Peyer's patch (tissue), 4 donors: ENCODE measurements around the gene LRRC32. TPM values are rescaled to one million over a fixed set of nuclear protein-coding genes. Genes with fewer than 3 reads are reported as not detected.
"Not testable (repeated sequence)": the region's sequence is repeated elsewhere in the genome, so short reads cannot be mapped to it uniquely, and the experiment has no call there.

Experiments
- DNase-seq, 3 donors: peaks; one replicate each; pipeline ENCODE4 v3.0.0-alpha.2; 2017 to 2019
- H3K27ac ChIP-seq, 4 donors: fragments of 200-600 bp; sonication (generic); one replicate each; pipeline ENCODE4 v1.5.1; 2016 to 2019
- H3K27me3 ChIP-seq, 2 donors: fragments of 200-600 bp; sonication (generic); one replicate each; pipeline ENCODE4 v1.5.1; 2019
- H3K36me3 ChIP-seq, 3 donors: fragments of 200-600 bp; sonication (generic); one replicate each; pipeline ENCODE4 v1.5.1; 2016 to 2019
- H3K4me1 ChIP-seq, 4 donors: fragments of 200-600 bp; sonication (generic); one replicate each; pipeline ENCODE4 v1.5.1; 2016 to 2019
- H3K4me3 ChIP-seq, 4 donors: fragments of 200-600 bp; sonication (generic); 1 replicate in 3 of 4; 2 replicates in 1 of 4; pipeline ENCODE4 v1.5.1; 2016 to 2019; ENCODE audit warnings: mild to moderate bottlenecking in 1 of 4
- H3K9me3 ChIP-seq, 4 donors: fragments of 200-600 bp; sonication (generic); one replicate each; pipeline ENCODE4 v1.5.1; 2016 to 2019; ENCODE audit warnings: mild to moderate bottlenecking in 1 of 4
- CTCF ChIP-seq, 6 experiments: fragments of 450-650 bp in 4 of 6; fragments of 200-600 bp in 2 of 6; sonication (generic) in 1 of 6; IDR thresholded peaks; one replicate each; pipeline ENCODE4 v1.5.1; 2017 to 2019; ENCODE audit warnings: antibody characterized with exemption in 6 of 6, mild to moderate bottlenecking in 3 of 6, moderate library complexity in 1 of 6
- POLR2A ChIP-seq, 2 donors: fragments of 450-650 bp; IDR thresholded peaks; one replicate each; pipeline ENCODE4 v1.5.1; 2017; ENCODE audit warnings: antibody characterized with exemption in 2 of 2, mild to moderate bottlenecking in 2 of 2, moderate library complexity in 2 of 2
- total RNA-seq, 4 donors: library from RNA; depleted of rRNA; stranded (reverse); fragments of >200 nt; gene quantifications; one replicate each; pipeline ENCODE4 v1.1.0, GENCODE V29; 2016

LRRC32 gene
- total RNA-seq, 4 donors from 2014 or later = 4.0 to 36.7 (median 23.0) TPM

DNA sequence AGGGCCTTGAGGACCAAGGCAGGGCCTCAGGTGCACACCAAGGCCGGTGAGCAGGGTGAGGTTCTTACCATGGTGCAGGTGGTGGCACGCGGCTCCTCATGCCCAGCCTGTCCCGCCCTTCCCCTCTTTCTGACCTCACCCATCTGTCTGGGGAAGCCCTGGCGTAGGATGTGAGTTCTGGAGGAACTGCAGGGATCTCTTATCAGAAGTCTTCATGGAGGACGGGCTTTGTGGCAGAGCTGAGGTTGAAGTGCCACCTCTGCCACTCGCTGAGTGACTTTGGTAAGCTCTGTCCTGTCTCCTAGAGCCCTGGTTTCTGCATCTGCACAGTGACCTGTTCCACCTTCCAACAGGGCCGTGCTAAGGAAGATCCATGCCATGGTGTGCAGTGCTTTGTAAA, 49.1 kb downstream of the LRRC32 start:
- TF ChIP-seq POLR2A (IDR thresholded peaks at IDR 0.05) = no peak
- TF ChIP-seq CTCF (IDR thresholded peaks at IDR 0.05) = no peak
- peaks cover 0 to 6% (median 0%) of the 10 kb centered on the region in 4 donors for H3K9me3 ChIP-seq
- H3K27me3 ChIP-seq = no peaks in the 10 kb centered on the region
- peaks cover 0 to 3% (median 1%) of the 10 kb centered on the region in 4 donors for H3K4me1 ChIP-seq
- no peak overlapping the region for H3K27ac ChIP-seq
- H3K4me3 ChIP-seq = no peak overlapping the region
- peak in 2 of 3 donors; percentile 32 to 39 for DNase-seq
- no peaks in the 10 kb centered on the region for H3K36me3 ChIP-seq

DNA sequence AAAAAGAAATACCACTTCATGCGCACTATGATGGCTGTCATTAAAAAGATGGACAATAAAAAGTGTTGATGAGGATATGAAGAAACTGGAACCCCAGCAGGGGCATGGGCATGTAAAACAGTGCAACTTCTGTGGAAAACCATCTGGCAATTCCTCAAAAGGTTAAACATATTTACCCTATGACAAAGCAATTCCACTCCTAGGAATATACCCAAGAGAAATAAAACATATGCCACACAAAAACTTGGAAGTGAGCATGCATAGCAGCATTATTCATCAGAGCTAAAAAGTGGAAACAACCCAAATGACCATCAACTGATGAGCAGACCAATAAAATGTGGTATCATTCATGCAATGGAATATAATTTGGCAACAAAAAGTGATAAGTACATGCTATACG, 50.1 kb downstream of the LRRC32 start:
- Histone ChIP-seq H3K4me1 (no peaks in the 10 kb centered on the region), H3K4me3 (no peak overlapping the region), H3K27ac (no peak overlapping the region), H3K36me3 (no peaks in the 10 kb centered on the region), H3K9me3 (peaks cover 0 to 3% (median 0%) of the 10 kb centered on the region in 4 donors), H3K27me3 (no peaks in the 10 kb centered on the region)
- no peak for DNase-seq
- TF ChIP-seq POLR2A (IDR thresholded peaks at IDR 0.05) = no peak
- no peak for TF ChIP-seq CTCF (IDR thresholded peaks at IDR 0.05)

DNA sequence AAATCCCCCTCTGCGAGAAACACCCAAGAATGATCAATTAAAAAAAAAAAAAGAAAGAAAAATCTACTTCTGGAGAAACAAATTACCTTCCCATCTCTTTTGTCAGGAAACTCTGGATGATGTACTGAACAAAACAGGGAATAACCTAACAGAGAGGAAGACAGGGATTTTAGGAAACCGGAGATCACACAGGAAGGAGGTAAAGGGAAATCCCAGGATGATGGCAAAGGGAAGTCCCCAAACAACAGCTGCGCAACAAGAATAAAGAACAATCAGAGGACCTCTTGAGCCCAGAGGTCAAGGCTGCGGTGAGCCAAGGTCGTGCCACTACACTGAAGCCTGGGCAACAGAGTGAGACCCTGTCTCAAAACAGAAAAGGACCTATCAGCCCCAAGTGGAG, 50.7 kb downstream of the LRRC32 start:
- not testable (repeated sequence) for H3K36me3 ChIP-seq, H3K4me3 ChIP-seq, DNase-seq, H3K9me3 ChIP-seq, H3K27ac ChIP-seq, H3K27me3 ChIP-seq, H3K4me1 ChIP-seq

DNA sequence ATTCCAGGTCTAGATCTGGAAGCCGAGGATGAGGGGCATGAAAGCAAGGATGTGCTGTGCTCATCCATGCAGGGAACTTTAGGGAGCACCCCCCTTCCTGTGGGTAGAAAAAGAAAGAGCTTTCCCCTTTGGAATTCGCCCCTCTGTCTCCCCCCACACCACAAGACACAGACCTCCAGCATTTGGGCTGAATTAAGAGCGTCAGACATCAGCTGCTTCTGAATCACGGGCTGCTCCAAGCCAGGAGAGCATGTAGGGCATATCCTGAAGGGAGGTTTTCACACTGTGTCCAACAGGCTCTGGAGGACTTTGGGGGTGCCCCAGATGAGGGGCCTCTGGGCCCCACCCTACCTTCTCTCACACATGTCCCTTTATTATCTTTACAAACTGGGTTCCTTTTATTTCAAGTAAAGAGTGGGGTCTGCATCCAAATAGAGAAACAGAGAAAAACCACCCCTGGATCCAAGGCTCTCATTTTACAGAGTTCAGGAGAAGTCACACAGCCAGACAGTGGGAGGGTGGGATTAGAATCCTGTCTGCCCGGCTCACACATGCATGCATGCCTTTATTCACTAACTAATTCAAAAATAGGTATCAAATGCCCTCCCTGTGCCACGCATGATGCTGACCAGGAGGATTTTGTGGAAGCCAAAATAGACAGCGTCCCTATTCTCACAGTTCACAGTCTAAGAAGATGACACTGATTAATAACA, 52.8 kb downstream of the LRRC32 start:
- Histone ChIP-seq H3K27ac (no peak overlapping the region), H3K27me3 (no peaks in the 10 kb centered on the region), H3K4me3 (no peak overlapping the region), H3K9me3 (no peaks in the 10 kb centered on the region), H3K4me1 (no peaks in the 10 kb centered on the region), H3K36me3 (no peaks in the 10 kb centered on the region)
- DNase-seq = peak in 1 of 3 donors; percentile 14
- TF ChIP-seq CTCF (IDR thresholded peaks at IDR 0.05) = no peak
- no peak for TF ChIP-seq POLR2A (IDR thresholded peaks at IDR 0.05)

- Histone ChIP-seq H3K9me3 (no peaks in the 10 kb centered on the region), H3K4me3 (no peak overlapping the region), H3K27me3 (no peaks in the 10 kb centered on the region), H3K27ac (no peak overlapping the region), H3K36me3 (no peaks in the 10 kb centered on the region), H3K4me1 (no peaks in the 10 kb centered on the region)
- DNase-seq = peak in 2 of 3 donors; percentile 16 to 35
- TF ChIP-seq CTCF (IDR thresholded peaks at IDR 0.05) (no peak), POLR2A (IDR thresholded peaks at IDR 0.05) (no peak)
Observed at GRCh38 chr11:76616676-76617552, 53.6 kb downstream of the LRRC32 start.

GRCh38 chr11:76615950-76616349, 54.6 kb downstream of the LRRC32 start:
- DNase-seq = peak in 2 of 3 donors; percentile 54 to 59
- no peaks in the 10 kb centered on the region for H3K9me3 ChIP-seq
- H3K4me3 ChIP-seq = no peak overlapping the region
- H3K36me3 ChIP-seq = no peaks in the 10 kb centered on the region
- H3K27me3 ChIP-seq = no peaks in the 10 kb centered on the region
- peak overlapping the region in 1 of 4 donors; percentile 50 for H3K27ac ChIP-seq
- H3K4me1 ChIP-seq = no peaks in the 10 kb centered on the region
- TF ChIP-seq POLR2A (IDR thresholded peaks at IDR 0.05) (no peak), CTCF (IDR thresholded peaks at IDR 0.05) (no peak)
